ENCODE data around the gene MOSMO. TPM values are rescaled to one million over a fixed set of nuclear protein-coding genes. Genes with fewer than 3 reads are reported as not detected.

The MOSMO gene
- total RNA-seq, 6 experiments from 2014 or later: 6.7 to 13.4 (median 7.5) TPM

GRCh38 chr16:22013486-22013885 is 5.6 kb downstream of the MOSMO start:
- ATAC-seq (no peak), DNase-seq (no peak)
- Histone ChIP-seq H3K4me1 (peaks cover 0 to 70% (median 9%) of the 10 kb centered on the region in 4 donors), H3K4me3 (no peak overlapping the region), H3K27me3 (no peaks in the 10 kb centered on the region), H3K27ac (peak overlapping the region in 1 of 3 donors; percentile 66), H3K9me3 (no peaks in the 10 kb centered on the region), H3K36me3 (no peaks in the 10 kb centered on the region)
- intact Hi-C loops (cut with DNase I): no loop called here
- TF ChIP-seq POLR2A (IDR thresholded peaks at IDR 0.05) (no peak), CTCF (IDR thresholded peaks at IDR 0.05) (no peak)
- WGBS (ENCODE audit: insufficient coverage, low coverage, low lambda C conversion rate, missing lambda C conversion rate): 81% methylated on average over 4 of the region's 4 CpGs

- H3K4me1 ChIP-seq: peaks cover 0 to 63% (median 6%) of the 10 kb centered on the region in 4 donors
- H3K27ac ChIP-seq: peak overlapping the region in 1 of 3 donors; percentile 66
- DNase-seq (no peak), ATAC-seq (peak; percentile 74 to 87 (median 84))
- WGBS (ENCODE audit: insufficient coverage, low coverage, low lambda C conversion rate, missing lambda C conversion rate): 70% methylated on average over 2 of the region's 2 CpGs
- no peaks in the 10 kb centered on the region for H3K36me3 ChIP-seq
- H3K4me3 ChIP-seq: peak overlapping the region in 1 of 3 donors; percentile 7
- H3K27me3 ChIP-seq: no peaks in the 10 kb centered on the region
- intact Hi-C loops (cut with DNase I): no loop called here
- TF ChIP-seq POLR2A (IDR thresholded peaks at IDR 0.05) (no peak), CTCF (IDR thresholded peaks at IDR 0.05) (no peak)
- H3K9me3 ChIP-seq: no peaks in the 10 kb centered on the region
These were observed 6.5 kb downstream of the MOSMO start for GRCh38 chr16:22014271-22014873.

GRCh38 chr16:22016927-22017326 is 9.0 kb downstream of the MOSMO start:
- H3K27me3 ChIP-seq: no peaks in the 10 kb centered on the region
- intact Hi-C loops (cut with DNase I): no loop called here
- ATAC-seq: no peak
- no peak overlapping the region for H3K4me3 ChIP-seq
- no peak overlapping the region for H3K27ac ChIP-seq
- TF ChIP-seq CTCF (IDR thresholded peaks at IDR 0.05) (no peak), POLR2A (IDR thresholded peaks at IDR 0.05) (no peak)
- DNase-seq: no peak
- WGBS (ENCODE audit: insufficient coverage, low coverage, low lambda C conversion rate, missing lambda C conversion rate): 68% methylated on average over 4 of the region's 4 CpGs
- H3K36me3 ChIP-seq: no peaks in the 10 kb centered on the region
- no peaks in the 10 kb centered on the region for H3K9me3 ChIP-seq
- H3K4me1 ChIP-seq: peaks cover 0 to 44% (median 6%) of the 10 kb centered on the region in 4 donors

GRCh38 chr16:22018559-22018958 is 10.6 kb downstream of the MOSMO start:
- intact Hi-C loops (cut with DNase I): no loop called here
- H3K9me3 ChIP-seq: no peaks in the 10 kb centered on the region
- peaks cover 0 to 41% (median 6%) of the 10 kb centered on the region in 4 donors for H3K4me1 ChIP-seq
- H3K27ac ChIP-seq: no peak overlapping the region
- H3K36me3 ChIP-seq: no peaks in the 10 kb centered on the region
- ATAC-seq (no peak), DNase-seq (no peak)
- WGBS (ENCODE audit: insufficient coverage, low coverage, low lambda C conversion rate, missing lambda C conversion rate): 64% methylated on average over 1 of the region's 1 CpG
- no peak for TF ChIP-seq POLR2A (IDR thresholded peaks at IDR 0.05)
- TF ChIP-seq CTCF (IDR thresholded peaks at IDR 0.05): no peak
- H3K27me3 ChIP-seq: no peaks in the 10 kb centered on the region
- H3K4me3 ChIP-seq: no peak overlapping the region

Measured in right lobe of liver (tissue), 6 donors.